Trophoblast cell (in vitro differentiated cells and primary cell): ENCODE data around the gene ZNF536.

Source experiments
- DNase-seq, 2 donors: peaks; one replicate each; pipeline ENCODE4 v3.0.0-alpha.2; 2016
- H2AFZ ChIP-seq: 2 replicates; pipeline ENCODE4 v1.6.1; 2013; ENCODE audit warnings: low read length, moderate library complexity, mild to moderate bottlenecking; ENCODE audit not compliant: insufficient read depth, poor library complexity
- H2AK5ac ChIP-seq: 2 replicates; pipeline ENCODE4 v1.6.1; 2013; ENCODE audit warnings: mild to moderate bottlenecking, low read length
- H2BK120ac ChIP-seq: 2 replicates; pipeline ENCODE4 v1.6.1; 2013; ENCODE audit warnings: low read length, mild to moderate bottlenecking, moderate library complexity; ENCODE audit not compliant: insufficient read depth, poor library complexity
- H2BK12ac ChIP-seq: 2 replicates; pipeline ENCODE4 v1.6.1; 2013; ENCODE audit warnings: mild to moderate bottlenecking, low read length, moderate library complexity
- H2BK5ac ChIP-seq: 2 replicates; pipeline ENCODE4 v1.6.1; 2013; ENCODE audit warnings: low read length, low read depth, moderate library complexity, mild to moderate bottlenecking; ENCODE audit not compliant: poor library complexity
- H3K14ac ChIP-seq: 2 replicates; pipeline ENCODE4 v1.6.1; 2013; ENCODE audit warnings: mild to moderate bottlenecking, low read length
- H3K18ac ChIP-seq: 2 replicates; pipeline ENCODE4 v1.6.1; 2013; ENCODE audit warnings: mild to moderate bottlenecking, low read length
- H3K23ac ChIP-seq: 2 replicates; pipeline ENCODE4 v1.6.1; 2013; ENCODE audit warnings: low read length
- H3K27ac ChIP-seq: 2 replicates; pipeline ENCODE4 v1.5.1; 2013; ENCODE audit warnings: low read depth, mild to moderate bottlenecking, inconsistent platforms, low read length, moderate library complexity
- H3K27me3 ChIP-seq: 2 replicates; pipeline ENCODE4 v1.6.1; 2013; ENCODE audit warnings: inconsistent platforms, mild to moderate bottlenecking, low read length, moderate library complexity; ENCODE audit not compliant: insufficient read depth
- H3K36me3 ChIP-seq, 2 experiments: 1 replicate in 1 of 2; 2 replicates in 1 of 2; pipeline ENCODE4 v1.6.1; 2013; ENCODE audit warnings: low read length in 2 of 2, mild to moderate bottlenecking in 2 of 2, moderate library complexity in 1 of 2; ENCODE audit not compliant: insufficient read depth in 2 of 2, control insufficient read depth in 1 of 2
- H3K4ac ChIP-seq: 2 replicates; pipeline ENCODE4 v1.6.1; 2013; ENCODE audit warnings: low read depth, mild to moderate bottlenecking, low read length, moderate library complexity
- H3K4me1 ChIP-seq, 2 experiments: 1 replicate in 1 of 2; 2 replicates in 1 of 2; pipeline ENCODE4 v1.6.1; 2013; ENCODE audit warnings: low read length in 2 of 2, mild to moderate bottlenecking in 2 of 2, moderate library complexity in 1 of 2; ENCODE audit not compliant: insufficient read depth in 2 of 2, control insufficient read depth in 1 of 2
- H3K4me2 ChIP-seq: 2 replicates; pipeline ENCODE4 v1.6.1; 2013; ENCODE audit warnings: inconsistent platforms, mild to moderate bottlenecking, low read length, moderate library complexity
- H3K4me3 ChIP-seq: 2 replicates; pipeline ENCODE4 v1.5.1; 2013; ENCODE audit warnings: mild to moderate bottlenecking, low read depth, low read length, inconsistent platforms
- H3K79me1 ChIP-seq: one replicate; pipeline ENCODE4 v1.6.1; 2013; ENCODE audit warnings: low read length
- H3K79me2 ChIP-seq: 2 replicates; pipeline ENCODE4 v1.6.1; 2013; ENCODE audit warnings: low read length, mild to moderate bottlenecking; ENCODE audit not compliant: control insufficient read depth, insufficient read depth, poor library complexity
- H3K9ac ChIP-seq: 2 replicates; pipeline ENCODE4 v1.6.1; 2013; ENCODE audit warnings: mild to moderate bottlenecking, low read length
- H3K9me3 ChIP-seq: 2 replicates; pipeline ENCODE4 v1.6.1; 2013; ENCODE audit warnings: low read depth, mild to moderate bottlenecking, control low read depth, inconsistent platforms, low read length; ENCODE audit not compliant: insufficient read depth
- H4K12ac ChIP-seq: 2 replicates; pipeline ENCODE4 v1.6.1; 2013; ENCODE audit warnings: low read depth, mild to moderate bottlenecking, low read length, moderate library complexity
- H4K8ac ChIP-seq: 2 replicates; pipeline ENCODE4 v1.6.1; 2013; ENCODE audit warnings: low read depth, mild to moderate bottlenecking, low read length, moderate library complexity
- H4K91ac ChIP-seq: one replicate; pipeline ENCODE4 v1.6.1; 2013; ENCODE audit warnings: low read depth, mild to moderate bottlenecking, low read length, moderate library complexity
- WGBS: extraction: QIAGEN DNeasy Blood & Tissue Kit; methylation state at CpG from one replicate; pipeline ENCODE4 v1.1.7; 2013; ENCODE audit warnings: missing lambda C conversion rate; ENCODE audit not compliant: insufficient read length, insufficient coverage; ENCODE audit errors: extremely low coverage; 5-methylcytosine and 5-hydroxymethylcytosine counted together

Gene ZNF536

DNA sequence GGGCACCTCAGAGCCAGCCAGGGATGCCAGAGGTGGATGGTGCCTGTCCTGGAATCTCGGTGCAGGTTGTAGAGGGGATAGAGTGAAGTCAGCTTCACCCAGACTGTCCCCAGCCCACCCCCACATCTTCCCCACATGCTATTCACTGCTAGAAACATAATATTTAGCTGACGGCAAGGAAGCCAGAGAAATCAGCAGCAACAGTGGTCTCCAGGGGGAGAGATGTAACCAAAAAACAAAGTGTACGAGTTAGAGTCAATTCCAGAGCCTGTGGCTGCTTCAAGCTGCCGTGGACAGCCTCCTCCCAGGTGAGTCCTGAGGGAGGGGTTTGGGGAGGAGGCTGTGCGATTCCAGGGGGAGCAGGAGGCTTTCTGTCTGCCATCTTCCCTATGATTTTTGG is 97.6 kb downstream of the ZNF536 start:
- no peaks in the 10 kb centered on the region for H3K79me2 ChIP-seq
- H3K27ac ChIP-seq: no peak overlapping the region
- no peak overlapping the region for H2AK5ac ChIP-seq
- H3K9ac ChIP-seq: no peak overlapping the region
- WGBS: no CpG with 5 or more reads among the region's 5 CpGs
- no peak overlapping the region for H4K91ac ChIP-seq
- no peak overlapping the region for H3K18ac ChIP-seq
- no peaks in the 10 kb centered on the region for H3K36me3 ChIP-seq
- no peaks in the 10 kb centered on the region for H3K79me1 ChIP-seq
- no peaks in the 10 kb centered on the region for H3K9me3 ChIP-seq
- H3K4me2 ChIP-seq: no peak overlapping the region
- no peak overlapping the region for H3K23ac ChIP-seq
- DNase-seq: no peak
- H3K4me3 ChIP-seq: no peak overlapping the region
- no peak overlapping the region for H2BK5ac ChIP-seq
- no peaks in the 10 kb centered on the region for H3K27me3 ChIP-seq
- no peaks in the 10 kb centered on the region for H3K4me1 ChIP-seq
- no peak overlapping the region for H2BK12ac ChIP-seq
- no peak overlapping the region for H3K4ac ChIP-seq
- H4K12ac ChIP-seq: no peak overlapping the region
- no peak overlapping the region for H2BK120ac ChIP-seq
- no peak overlapping the region for H3K14ac ChIP-seq
- no peak overlapping the region for H4K8ac ChIP-seq
- H2AFZ ChIP-seq: no peak overlapping the region

DNA sequence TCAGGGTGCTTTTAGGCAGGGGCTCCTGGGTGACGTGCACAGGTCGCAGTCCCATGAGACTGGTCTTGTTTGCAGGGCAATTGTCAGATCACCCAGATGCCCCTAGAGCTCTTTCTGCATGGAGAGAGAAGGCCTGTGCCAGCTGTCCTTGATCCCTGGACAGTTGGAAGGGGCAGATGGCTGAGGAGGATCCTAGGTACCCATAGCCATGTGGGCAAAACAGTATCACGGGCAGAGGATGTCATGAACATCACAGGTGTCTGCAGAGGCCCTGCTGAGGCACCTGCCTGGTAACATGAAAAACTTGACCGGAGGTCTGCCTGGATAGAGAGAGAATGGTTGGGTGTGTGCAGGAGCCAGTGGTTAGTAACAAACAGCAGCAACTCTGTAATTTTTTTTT is 99.3 kb downstream of the ZNF536 start:
- no peak overlapping the region for H3K14ac ChIP-seq
- no peak overlapping the region for H2BK12ac ChIP-seq
- H2AFZ ChIP-seq: no peak overlapping the region
- no peak overlapping the region for H3K4ac ChIP-seq
- peaks cover 3% of the 10 kb centered on the region for H3K27me3 ChIP-seq
- no peak overlapping the region for H2BK120ac ChIP-seq
- WGBS: no CpG with 5 or more reads among the region's 4 CpGs
- H3K27ac ChIP-seq: no peak overlapping the region
- no peak overlapping the region for H2AK5ac ChIP-seq
- no peak overlapping the region for H4K12ac ChIP-seq
- no peak overlapping the region for H3K9ac ChIP-seq
- H3K79me2 ChIP-seq: no peaks in the 10 kb centered on the region
- H3K23ac ChIP-seq: no peak overlapping the region
- no peaks in the 10 kb centered on the region for H3K79me1 ChIP-seq
- H3K9me3 ChIP-seq: no peaks in the 10 kb centered on the region
- no peak overlapping the region for H3K4me3 ChIP-seq
- no peak overlapping the region for H4K8ac ChIP-seq
- H3K36me3 ChIP-seq: no peaks in the 10 kb centered on the region
- H2BK5ac ChIP-seq: no peak overlapping the region
- no peak overlapping the region for H3K4me2 ChIP-seq
- no peak for DNase-seq
- H4K91ac ChIP-seq: no peak overlapping the region
- H3K18ac ChIP-seq: no peak overlapping the region
- no peaks in the 10 kb centered on the region for H3K4me1 ChIP-seq

DNA sequence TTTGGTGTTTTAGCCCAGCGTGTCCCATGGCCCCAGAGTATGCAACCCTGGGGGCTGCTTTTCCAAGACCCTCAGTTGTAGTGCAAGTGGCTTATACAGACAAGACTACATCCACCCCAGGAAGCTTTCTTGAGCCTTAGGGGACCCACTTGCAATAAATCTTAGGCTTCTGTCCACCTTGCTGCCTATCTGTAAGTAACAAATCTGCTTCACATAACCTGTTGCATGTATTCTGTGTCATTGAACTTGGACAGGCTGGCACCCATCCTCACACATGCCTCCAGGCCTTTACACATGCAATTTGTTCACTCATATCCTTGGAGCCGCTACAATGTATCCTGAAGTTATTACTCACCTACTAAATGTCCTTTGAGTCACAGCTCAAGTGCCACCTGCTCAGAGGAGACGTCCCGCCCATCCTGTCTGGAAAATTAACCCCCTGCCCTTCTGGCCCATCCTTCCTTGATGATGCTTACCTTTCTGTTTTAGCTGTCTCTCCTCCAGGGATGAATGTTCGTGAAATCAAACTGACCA is 101.2 kb downstream of the ZNF536 start:
- H3K36me3 ChIP-seq: no peaks in the 10 kb centered on the region

DNA sequence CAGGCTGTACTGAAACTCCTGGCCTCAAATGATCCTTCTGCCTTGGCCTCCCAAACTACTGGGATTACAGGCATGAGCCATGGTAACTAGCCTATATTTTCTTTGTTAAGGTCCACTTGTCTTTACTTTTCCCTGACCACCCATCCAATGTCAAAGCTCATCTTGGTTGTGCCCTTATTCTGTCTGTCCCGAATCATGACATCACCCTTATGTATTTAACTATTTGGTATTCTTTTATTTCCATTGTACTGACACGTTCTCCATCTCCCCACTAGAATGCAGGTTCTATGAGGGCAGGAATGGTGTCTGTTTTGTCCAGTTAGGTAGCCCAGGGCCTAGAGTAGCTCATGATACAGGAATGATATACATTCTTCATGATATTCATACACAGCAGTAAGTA is 104.8 kb downstream of the ZNF536 start:
- WGBS: no CpG with 5 or more reads among the region's 2 CpGs
- H3K4ac ChIP-seq: no peak overlapping the region
- DNase-seq: no peak
- no peak overlapping the region for H2AK5ac ChIP-seq
- no peak overlapping the region for H2BK120ac ChIP-seq
- H4K91ac ChIP-seq: no peak overlapping the region
- no peak overlapping the region for H3K23ac ChIP-seq
- H4K12ac ChIP-seq: no peak overlapping the region
- no peak overlapping the region for H3K4me2 ChIP-seq
- H3K9ac ChIP-seq: no peak overlapping the region
- no peaks in the 10 kb centered on the region for H3K36me3 ChIP-seq
- H3K9me3 ChIP-seq: no peaks in the 10 kb centered on the region
- no peak overlapping the region for H3K18ac ChIP-seq
- no peaks in the 10 kb centered on the region for H3K79me2 ChIP-seq
- no peaks in the 10 kb centered on the region for H3K79me1 ChIP-seq
- peaks cover 3% of the 10 kb centered on the region for H3K27me3 ChIP-seq
- no peak overlapping the region for H3K14ac ChIP-seq
- no peak overlapping the region for H3K4me3 ChIP-seq
- H3K4me1 ChIP-seq: peaks cover 10 to 15% of the 10 kb centered on the region in 2 experiments
- H2AFZ ChIP-seq: no peak overlapping the region
- no peak overlapping the region for H2BK5ac ChIP-seq
- no peak overlapping the region for H4K8ac ChIP-seq
- no peak overlapping the region for H2BK12ac ChIP-seq
- no peak overlapping the region for H3K27ac ChIP-seq

More for the DNA sequence above, 101.2 kb downstream of the ZNF536 start:
- Histone ChIP-seq H2BK120ac (no peak overlapping the region), H3K4me1 (no peaks in the 10 kb centered on the region), H3K27me3 (peaks cover 3% of the 10 kb centered on the region), H3K4me3 (no peak overlapping the region), H4K12ac (no peak overlapping the region), H3K79me1 (no peaks in the 10 kb centered on the region), H3K9me3 (no peaks in the 10 kb centered on the region), H2BK12ac (no peak overlapping the region), H3K27ac (no peak overlapping the region), H3K23ac (no peak overlapping the region), H2AK5ac (no peak overlapping the region), H2BK5ac (no peak overlapping the region), H3K4ac (no peak overlapping the region), H3K79me2 (no peaks in the 10 kb centered on the region), H3K9ac (no peak overlapping the region), H4K91ac (no peak overlapping the region), H4K8ac (no peak overlapping the region), H2AFZ (no peak overlapping the region), H3K14ac (no peak overlapping the region), H3K18ac (no peak overlapping the region), H3K4me2 (no peak overlapping the region)
- DNase-seq: no peak
- no CpG with 5 or more reads among the region's 5 CpGs for WGBS
